ENCODE measurements around the gene DBNL.
A peak's percentile ranks its signal among the peaks of the same experiment; 100 is the strongest.

DBNL gene

GRCh38 chr7:44045226-44046014 is 918 bp downstream of the DBNL start:
- no peak for DNase-seq

DNA sequence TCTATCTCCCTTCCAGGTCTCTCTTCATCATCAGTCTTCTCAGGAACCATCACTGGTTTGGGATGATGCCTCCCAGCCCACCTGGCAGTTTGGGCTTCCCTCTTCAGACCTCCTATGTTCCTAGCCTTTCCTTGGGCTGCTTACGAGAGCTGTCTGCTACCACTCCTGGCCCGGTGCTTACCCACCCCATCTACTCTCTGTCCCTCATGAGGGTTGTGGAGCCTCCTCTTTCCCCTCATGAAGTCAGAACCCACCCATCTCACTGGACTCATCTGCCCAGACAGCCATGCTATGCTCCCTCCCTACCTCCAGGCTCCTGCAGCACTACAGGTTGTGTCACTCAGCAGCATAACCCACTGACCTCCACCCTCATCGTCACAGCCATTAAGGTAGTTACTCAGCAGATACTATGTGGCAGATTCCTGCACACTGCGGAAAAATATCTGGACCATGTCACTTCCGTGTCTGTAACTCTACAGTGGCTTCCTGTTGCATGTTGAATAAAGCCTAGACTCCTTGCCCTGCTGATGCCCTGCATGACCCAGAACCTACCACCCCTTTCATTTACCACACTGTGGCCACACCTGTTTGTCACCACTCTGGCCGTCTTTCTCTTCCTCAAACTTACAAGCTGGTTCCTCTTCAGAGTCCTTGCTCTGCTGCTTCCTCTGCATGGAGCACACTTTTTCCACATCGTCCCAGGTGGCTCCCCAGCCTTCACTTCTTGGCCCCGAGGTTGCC is 2.0 kb downstream of the DBNL start:
- no peak for DNase-seq

- DNase-seq: no peak
Measured at GRCh38 chr7:44048031-44048795, 3.7 kb downstream of the DBNL start.

DNA sequence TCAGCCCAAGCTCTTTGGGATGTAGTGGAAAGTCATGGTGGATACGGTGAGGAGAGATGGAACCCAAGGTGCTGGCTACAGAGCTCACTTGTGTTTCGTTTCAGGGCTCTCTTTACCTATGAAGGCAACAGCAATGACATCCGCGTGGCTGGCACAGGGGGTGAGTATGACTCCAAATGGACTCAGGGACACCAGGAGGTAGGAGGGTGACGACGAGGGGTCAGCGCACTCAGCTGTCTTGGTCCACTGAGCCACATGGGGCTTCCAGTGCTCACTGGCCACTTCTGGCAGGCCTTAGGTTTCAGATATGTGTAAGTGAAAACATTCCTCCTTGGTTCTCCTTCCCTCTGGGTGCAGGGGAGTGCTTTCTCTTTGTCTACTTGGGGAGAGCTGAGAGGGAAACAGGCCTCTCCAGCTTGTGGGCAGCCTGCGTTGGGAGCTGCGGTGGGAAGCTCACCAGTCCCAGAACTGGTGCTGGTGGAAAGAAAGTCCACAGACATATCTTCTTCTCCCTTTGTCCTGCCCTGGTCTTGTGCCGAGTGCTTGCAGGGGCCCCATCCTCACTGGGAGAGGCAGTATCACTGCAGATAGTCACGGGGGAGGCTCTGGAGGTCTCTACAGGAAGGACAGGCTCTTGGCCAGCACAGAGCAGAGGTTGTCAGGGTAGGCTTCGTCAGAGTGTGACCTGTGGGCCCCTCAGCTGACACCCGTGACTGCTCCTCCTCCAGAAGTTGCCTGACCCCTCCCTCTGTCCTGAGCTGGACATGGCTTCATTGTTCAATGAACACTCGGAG is 5.8 kb downstream of the DBNL start:
- peak; percentile 52 for DNase-seq

GRCh38 chr7:44050915-44051560 is 6.5 kb downstream of the DBNL start:
- peak; percentile 52 for DNase-seq

GRCh38 chr7:44051611-44052220 is 7.2 kb downstream of the DBNL start:
- no peak for DNase-seq

GRCh38 chr7:44052771-44053365 is 8.4 kb downstream of the DBNL start:
- DNase-seq: no peak

GRCh38 chr7:44056681-44057080 is 12.2 kb downstream of the DBNL start:
- DNase-seq: no peak

- DNase-seq: no peak
Measured at GRCh38 chr7:44057181-44057848, 12.8 kb downstream of the DBNL start.

DNA sequence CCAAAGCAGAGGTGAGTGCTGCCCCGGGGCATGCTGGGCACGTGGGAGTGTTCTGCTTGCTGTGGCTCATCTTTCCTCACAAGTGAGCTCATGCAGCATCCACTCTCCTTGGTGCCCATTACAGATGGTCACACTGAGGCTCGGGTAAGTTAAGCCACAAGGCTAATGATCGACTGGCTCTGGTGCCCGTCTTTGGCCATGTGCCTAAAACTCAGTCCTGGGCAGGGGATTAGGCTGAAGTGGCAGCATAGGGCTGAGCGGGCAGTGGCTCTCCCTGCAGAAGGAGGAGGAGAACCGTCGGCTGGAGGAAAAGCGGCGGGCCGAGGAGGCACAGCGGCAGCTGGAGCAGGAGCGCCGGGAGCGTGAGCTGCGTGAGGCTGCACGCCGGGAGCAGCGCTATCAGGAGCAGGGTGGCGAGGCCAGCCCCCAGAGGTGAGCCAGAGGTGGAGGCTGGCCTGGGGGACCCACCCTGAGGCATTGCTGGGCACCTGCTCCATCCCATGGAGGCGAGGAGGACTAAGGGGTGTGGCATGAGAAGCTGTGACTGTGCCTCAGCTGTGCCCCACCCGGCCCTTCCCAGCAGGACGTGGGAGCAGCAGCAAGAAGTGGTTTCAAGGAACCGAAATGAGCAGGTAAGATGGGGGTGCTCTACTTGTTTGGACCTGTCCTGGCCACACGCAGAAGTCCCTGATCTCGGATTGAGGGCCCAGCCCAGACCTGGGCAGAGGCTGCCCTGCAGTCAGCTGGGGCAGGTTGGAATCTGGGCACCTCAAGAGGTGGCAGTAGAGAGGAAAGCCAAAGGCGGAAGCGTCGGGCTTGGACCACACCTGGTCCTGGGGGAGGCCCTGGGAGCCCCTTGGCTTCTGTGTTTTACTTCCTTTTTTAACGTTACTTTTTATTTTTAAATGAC is 13.6 kb downstream of the DBNL start:
- DNase-seq: no peak

GRCh38 chr7:44058759-44059218 is 14.3 kb downstream of the DBNL start:
- DNase-seq: no peak

GRCh38 chr7:44059219-44060090 is 15.0 kb downstream of the DBNL start:
- peak; percentile 73 for DNase-seq

GRCh38 chr7:44060091-44060947 is 15.8 kb downstream of the DBNL start:
- DNase-seq: no peak

DNA sequence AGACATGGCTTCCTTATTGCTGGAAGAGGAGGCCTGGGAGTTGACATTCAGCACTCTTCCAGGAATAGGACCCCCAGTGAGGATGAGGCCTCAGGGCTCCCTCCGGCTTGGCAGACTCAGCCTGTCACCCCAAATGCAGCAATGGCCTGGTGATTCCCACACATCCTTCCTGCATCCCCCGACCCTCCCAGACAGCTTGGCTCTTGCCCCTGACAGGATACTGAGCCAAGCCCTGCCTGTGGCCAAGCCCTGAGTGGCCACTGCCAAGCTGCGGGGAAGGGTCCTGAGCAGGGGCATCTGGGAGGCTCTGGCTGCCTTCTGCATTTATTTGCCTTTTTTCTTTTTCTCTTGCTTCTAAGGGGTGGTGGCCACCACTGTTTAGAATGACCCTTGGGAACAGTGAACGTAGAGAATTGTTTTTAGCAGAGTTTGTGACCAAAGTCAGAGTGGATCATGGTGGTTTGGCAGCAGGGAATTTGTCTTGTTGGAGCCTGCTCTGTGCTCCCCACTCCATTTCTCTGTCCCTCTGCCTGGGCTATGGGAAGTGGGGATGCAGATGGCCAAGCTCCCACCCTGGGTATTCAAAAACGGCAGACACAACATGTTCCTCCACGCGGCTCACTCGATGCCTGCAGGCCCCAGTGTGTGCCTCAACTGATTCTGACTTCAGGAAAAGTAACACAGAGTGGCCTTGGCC is 16.6 kb downstream of the DBNL start:
- DNase-seq: no peak

- DNase-seq: no peak
Measured at GRCh38 chr7:44061645-44062179, 17.2 kb downstream of the DBNL start.

DNA sequence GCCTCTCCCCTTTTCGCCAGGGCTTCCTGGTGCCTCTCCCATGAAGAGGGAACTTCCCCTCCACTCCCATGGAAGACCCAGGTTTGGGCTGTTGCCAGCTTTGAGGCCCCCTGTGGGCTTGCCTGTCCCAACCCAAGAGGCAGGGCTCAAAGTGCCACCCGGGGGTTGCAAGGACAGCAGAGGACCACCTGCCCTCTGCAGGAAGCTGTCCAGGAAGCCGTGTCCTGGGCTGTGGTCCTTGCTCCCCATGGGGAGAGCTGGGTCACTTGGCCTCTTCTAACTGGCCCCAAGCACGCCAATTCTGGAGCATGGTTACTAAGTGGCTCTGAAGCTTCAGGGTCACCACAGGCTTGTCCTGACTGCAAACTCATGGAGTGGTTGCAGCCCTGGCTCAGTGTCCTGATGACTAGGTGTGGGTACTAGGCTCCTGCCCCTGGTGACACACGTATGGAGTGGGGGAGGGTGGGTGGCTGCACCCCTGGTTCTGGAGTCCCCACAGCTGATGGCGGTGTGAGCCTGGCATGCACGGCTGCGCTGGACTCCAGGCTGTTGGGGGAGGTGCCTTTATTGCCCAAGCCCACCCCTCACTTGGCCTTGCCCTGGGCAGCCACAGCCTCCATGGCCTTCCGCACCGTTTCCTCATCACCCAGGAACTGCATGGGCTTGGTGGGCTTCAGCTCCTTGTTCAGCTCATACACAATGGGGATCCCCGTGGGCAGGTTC is 17.8 kb downstream of the DBNL start:
- no peak for DNase-seq
